Keratinocyte (primary cell): Measurements from ENCODE around the gene KRTAP10-6. TPM values are rescaled to one million over a fixed set of nuclear protein-coding genes. Genes with fewer than 3 reads are reported as not detected.

ENCODE experiments used
- DNase-seq: peaks from one replicate; pipeline ENCODE4 v3.0.0-alpha.2; 2011; ENCODE audit warnings: low read depth, missing footprints, low spot score
- FAIRE-seq: peaks from 2 replicates; lab custom pipeline; 2011; peaks lifted over from hg19 to GRCh38; lab: Jason Lieb, UNC
- H2AFZ ChIP-seq: 2 replicates; pipeline ENCODE4 v1.6.0; 2012; ENCODE audit warnings: low read length, control low read depth, inconsistent platforms; ENCODE audit not compliant: control insufficient read depth
- H3K27ac ChIP-seq: 2 replicates; pipeline ENCODE4 v1.5.1; 2011; ENCODE audit warnings: low read length; ENCODE audit not compliant: control insufficient read depth, insufficient read depth
- H3K27me3 ChIP-seq: 3 replicates; pipeline ENCODE4 v1.6.0; 2011; ENCODE audit warnings: low read length; ENCODE audit not compliant: control insufficient read depth, insufficient read depth; ENCODE audit errors: extremely low read depth
- H3K36me3 ChIP-seq, 2 experiments: 2 replicates in 1 of 2; 3 replicates in 1 of 2; pipeline ENCODE4 v1.5.1; 2011; ENCODE audit warnings: low read length in 2 of 2, mild to moderate bottlenecking in 1 of 2; ENCODE audit not compliant: control insufficient read depth in 2 of 2, insufficient read depth in 2 of 2; ENCODE audit errors: extremely low read depth in 1 of 2
- H3K4me1 ChIP-seq: 3 replicates; pipeline ENCODE4 v1.5.1; 2011; ENCODE audit warnings: low read length; ENCODE audit not compliant: control insufficient read depth, insufficient read depth; ENCODE audit errors: extremely low read depth
- H3K4me2 ChIP-seq: 3 replicates; pipeline ENCODE4 v1.6.0; 2011; ENCODE audit warnings: low read depth, low read length; ENCODE audit not compliant: control insufficient read depth, insufficient read depth; ENCODE audit errors: extremely low read depth
- H3K4me3 ChIP-seq, 3 experiments: fragments of 200-600 bp in 1 of 3; sonication (generic) in 1 of 3; 2 replicates in 2 of 3; 3 replicates in 1 of 3; pipeline ENCODE4 v1.5.1; 2011 to 2016; ENCODE audit warnings: low read length in 3 of 3, mild to moderate bottlenecking in 3 of 3, control low read depth in 2 of 3, inconsistent platforms in 1 of 3, low read depth in 1 of 3, mixed read lengths in 1 of 3, mixed run types in 1 of 3, moderate library complexity in 1 of 3; ENCODE audit not compliant: control insufficient read depth in 2 of 3, insufficient read depth in 2 of 3; ENCODE audit errors: extremely low read depth in 1 of 3
- H3K79me2 ChIP-seq: 2 replicates; pipeline ENCODE4 v1.6.0; 2012; ENCODE audit warnings: low read length; ENCODE audit not compliant: control insufficient read depth, insufficient read depth
- H3K9ac ChIP-seq: 3 replicates; pipeline ENCODE4 v1.6.0; 2011; ENCODE audit warnings: low read length; ENCODE audit not compliant: control insufficient read depth, insufficient read depth; ENCODE audit errors: extremely low read depth
- H3K9me1 ChIP-seq: 3 replicates; pipeline ENCODE4 v1.6.0; 2011; ENCODE audit warnings: low read length; ENCODE audit not compliant: control insufficient read depth, insufficient read depth; ENCODE audit errors: extremely low read depth
- H3K9me3 ChIP-seq: 2 replicates; pipeline ENCODE4 v1.5.1; 2012; ENCODE audit warnings: low read depth, low read length; ENCODE audit not compliant: control insufficient read depth
- H4K20me1 ChIP-seq: 3 replicates; pipeline ENCODE4 v1.6.0; 2011; ENCODE audit warnings: low read length; ENCODE audit not compliant: control insufficient read depth, insufficient read depth; ENCODE audit errors: extremely low read depth
- EZH2 ChIP-seq: IDR thresholded peaks from one replicate; pipeline ENCODE4 v1.6.1; 2012; ENCODE audit warnings: inconsistent platforms, mild to moderate bottlenecking, low read length, moderate library complexity
- dilution Hi-C: fragments of 300-500 bp; cut with MboI; formaldehyde crosslinking; loops from one replicate; pipeline ENCODE4 v1.7.0; 2020; ENCODE audit warnings: low sequenced_read_pairs; ENCODE audit not compliant: extremely low pct_ligation_motif_present
- polyA plus RNA-seq, 5 experiments: library from polyadenylated mRNA; depleted of rRNA in 3 of 5; stranded (reverse) in 3 of 5; stranded (forward) in 1 of 5; unstranded in 1 of 5; fragments of >200 nt; gene quantifications; 1 replicate in 1 of 5; 2 replicates in 3 of 5; 3 replicates in 1 of 5; pipeline versions ENCODE4 v1.2.1 to v1.2.3, GENCODE V29; 2011 to 2012; ENCODE audit warnings: missing spikeins in 2 of 5, low read depth in 1 of 5, low replicate concordance in 1 of 5
- TF ChIP-seq, protein P1 (sequence below), 3 experiments: IDR thresholded peaks in 1 of 3; conservative IDR thresholded peaks in 1 of 3; optimal IDR thresholded peaks in 1 of 3; 2 replicates in 2 of 3; 3 replicates in 1 of 3; pipeline versions ENCODE3 to v1.5.1; 2011; ENCODE audit warnings: low read length in 3 of 3, mild to moderate bottlenecking in 3 of 3, moderate library complexity in 2 of 3, control low read depth in 1 of 3, inconsistent platforms in 1 of 3; ENCODE audit not compliant: insufficient read depth in 2 of 3; ENCODE audit errors: extremely low read depth in 1 of 3

KRTAP10-6 gene
- polyA plus RNA-seq, 1 donor (not counting 4 experiments of a cell fraction or from before 2014, with no cell fraction given): not detected

DNA sequence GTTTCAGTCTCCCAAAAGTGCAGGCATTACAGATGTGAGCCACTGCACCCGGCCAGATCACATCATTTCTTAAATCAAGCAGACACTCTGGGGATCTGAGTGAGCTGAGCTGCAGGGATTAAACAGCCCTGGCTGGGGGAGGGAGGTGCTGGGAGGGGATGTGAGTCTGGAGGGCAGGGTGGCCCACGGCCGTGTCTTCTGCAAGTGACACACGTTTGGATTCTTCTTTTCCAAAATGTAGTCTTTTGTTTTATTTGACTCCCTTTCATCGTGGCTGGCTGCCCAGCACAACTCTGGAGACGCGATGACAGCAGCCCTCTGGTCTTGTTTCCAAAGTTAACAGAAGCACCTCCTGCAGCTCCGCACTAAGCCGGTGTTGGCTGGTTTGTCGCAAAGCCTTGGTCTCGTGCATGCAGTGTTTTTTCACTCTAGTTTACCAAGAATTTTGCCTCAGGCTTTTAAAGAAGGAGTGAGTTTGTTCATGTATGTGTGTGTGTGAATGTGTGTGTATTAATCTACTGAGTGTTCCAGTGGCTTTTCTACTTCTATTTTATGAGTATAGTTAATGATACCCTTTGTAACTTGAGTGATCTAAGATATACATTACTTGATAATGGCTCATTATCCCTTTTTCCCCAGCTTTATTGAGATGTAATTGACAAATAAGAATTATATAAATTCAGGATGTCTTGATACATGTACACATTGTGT is 9.1 kb downstream of the KRTAP10-6 start:
- Histone ChIP-seq H2AFZ (no peak overlapping the region), H3K4me1 (no peaks in the 10 kb centered on the region), H3K4me3 (no peak overlapping the region), H3K9me3 (peaks cover 11% of the 10 kb centered on the region), H3K27ac (no peak overlapping the region), H4K20me1 (no peaks in the 10 kb centered on the region), H3K27me3 (no peaks in the 10 kb centered on the region), H3K4me2 (no peak overlapping the region), H3K9me1 (no peaks in the 10 kb centered on the region), H3K79me2 (no peaks in the 10 kb centered on the region), H3K9ac (no peak overlapping the region), H3K36me3 (no peaks in the 10 kb centered on the region)
- no peak for DNase-seq
- dilution Hi-C loops: no loop called here
- FAIRE-seq: no peak
- TF ChIP-seq EZH2: no peak
- TF ChIP-seq, protein P1, sequence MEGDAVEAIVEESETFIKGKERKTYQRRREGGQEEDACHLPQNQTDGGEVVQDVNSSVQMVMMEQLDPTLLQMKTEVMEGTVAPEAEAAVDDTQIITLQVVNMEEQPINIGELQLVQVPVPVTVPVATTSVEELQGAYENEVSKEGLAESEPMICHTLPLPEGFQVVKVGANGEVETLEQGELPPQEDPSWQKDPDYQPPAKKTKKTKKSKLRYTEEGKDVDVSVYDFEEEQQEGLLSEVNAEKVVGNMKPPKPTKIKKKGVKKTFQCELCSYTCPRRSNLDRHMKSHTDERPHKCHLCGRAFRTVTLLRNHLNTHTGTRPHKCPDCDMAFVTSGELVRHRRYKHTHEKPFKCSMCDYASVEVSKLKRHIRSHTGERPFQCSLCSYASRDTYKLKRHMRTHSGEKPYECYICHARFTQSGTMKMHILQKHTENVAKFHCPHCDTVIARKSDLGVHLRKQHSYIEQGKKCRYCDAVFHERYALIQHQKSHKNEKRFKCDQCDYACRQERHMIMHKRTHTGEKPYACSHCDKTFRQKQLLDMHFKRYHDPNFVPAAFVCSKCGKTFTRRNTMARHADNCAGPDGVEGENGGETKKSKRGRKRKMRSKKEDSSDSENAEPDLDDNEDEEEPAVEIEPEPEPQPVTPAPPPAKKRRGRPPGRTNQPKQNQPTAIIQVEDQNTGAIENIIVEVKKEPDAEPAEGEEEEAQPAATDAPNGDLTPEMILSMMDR (optimal IDR thresholded peaks at IDR 0.05 in 1 of 3, IDR thresholded peaks at IDR 0.05 in 1 of 3, conservative IDR thresholded peaks at IDR 0.05 in 1 of 3; ENCODE audit: extremely low read depth in 1 of 3, insufficient read depth in 2 of 3, low read length in 3 of 3): no peak

DNA sequence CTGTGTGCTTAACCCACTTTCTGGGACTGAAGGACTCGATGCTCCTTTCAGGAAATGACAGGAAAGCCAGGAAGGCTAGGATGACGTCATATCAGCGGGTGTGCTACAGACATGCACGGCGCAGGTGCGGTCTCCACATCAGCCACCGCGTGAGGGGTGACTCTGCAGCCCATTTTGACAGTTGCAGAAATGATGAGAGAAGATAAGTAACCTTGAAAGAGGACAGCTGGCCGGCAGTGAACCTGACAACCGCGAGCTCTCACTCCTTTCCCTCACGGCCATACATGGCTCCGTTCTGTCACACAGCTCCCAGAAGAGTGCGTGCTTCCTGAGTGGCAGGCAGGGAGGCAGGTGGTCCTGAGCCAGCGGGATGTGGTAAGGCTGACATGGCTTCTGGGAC is 10.2 kb downstream of the KRTAP10-6 start:
- Histone ChIP-seq H2AFZ (no peak overlapping the region), H4K20me1 (no peaks in the 10 kb centered on the region), H3K4me3 (no peak overlapping the region), H3K36me3 (no peaks in the 10 kb centered on the region), H3K79me2 (no peaks in the 10 kb centered on the region), H3K9me3 (peaks cover 11% of the 10 kb centered on the region), H3K4me1 (no peaks in the 10 kb centered on the region), H3K27me3 (no peaks in the 10 kb centered on the region), H3K9me1 (no peaks in the 10 kb centered on the region), H3K27ac (no peak overlapping the region), H3K4me2 (no peak overlapping the region), H3K9ac (no peak overlapping the region)
- dilution Hi-C loops: no loop called here
- DNase-seq (no peak), FAIRE-seq (no peak)
- TF ChIP-seq, protein P1 (optimal IDR thresholded peaks at IDR 0.05 in 1 of 3, IDR thresholded peaks at IDR 0.05 in 1 of 3, conservative IDR thresholded peaks at IDR 0.05 in 1 of 3; ENCODE audit: extremely low read depth in 1 of 3, insufficient read depth in 2 of 3, low read length in 3 of 3): no peak
- TF ChIP-seq EZH2: no peak
